ENCODE results near the gene SENP3. TPM values are rescaled to one million over a fixed set of nuclear protein-coding genes. Genes with fewer than 3 reads are reported as not detected.

Gene SENP3
- total RNA-seq, 2 experiments from 2014 or later, result 60.2 to 63.2 TPM

GRCh38 chr17:7573324-7574080 is 11.8 kb downstream of the SENP3 start:
- POLR2A ChIA-PET, result interaction anchor here (0.7 to 12.0 kb wide), 32 partner anchors 8 to 354 kb away, joined by 3 to 195 read pairs (median 4); partner anchors contain the start of genes ACAP1, ATP1B2, CD68 and CYB5D1

DNA sequence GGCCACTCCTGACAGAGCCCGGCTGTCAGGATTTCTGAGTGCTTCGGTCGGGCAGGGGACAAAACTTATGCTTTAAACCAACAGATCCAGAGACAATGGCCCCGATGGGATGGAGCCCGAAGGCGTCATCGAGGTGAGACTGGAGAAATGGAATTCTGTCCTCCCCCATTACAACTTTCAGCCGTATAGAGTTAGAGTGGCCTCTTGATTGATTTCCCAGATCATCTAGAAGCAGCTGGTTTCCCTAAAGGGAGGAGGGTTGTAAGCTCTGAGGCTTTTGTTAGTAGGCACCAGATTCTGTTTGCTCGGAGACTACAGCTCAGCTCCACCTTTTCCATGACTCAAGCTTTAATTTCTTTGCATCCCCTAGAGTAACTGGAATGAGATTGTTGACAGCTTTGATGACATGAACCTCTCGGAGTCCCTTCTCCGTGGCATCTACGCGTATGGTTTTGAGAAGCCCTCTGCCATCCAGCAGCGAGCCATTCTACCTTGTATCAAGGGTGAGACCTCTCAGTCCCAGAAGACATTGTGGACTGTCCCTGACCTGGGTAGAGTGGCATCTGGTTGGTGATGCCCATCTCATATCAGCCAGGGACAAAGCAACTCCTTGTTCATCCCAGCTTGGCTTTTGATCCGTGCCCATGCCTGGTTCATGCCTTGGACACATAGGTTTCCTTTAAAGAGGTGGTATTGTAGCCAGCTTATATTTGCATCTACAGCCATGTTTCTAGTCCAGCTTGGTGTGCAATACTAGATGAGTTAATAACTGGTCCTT is 12.6 kb downstream of the SENP3 start:
- H3K4me3 Mint-ChIP-seq, result peak overlapping the region; percentile 98
- no peaks in the 10 kb centered on the region for H3K9me3 Mint-ChIP-seq
- DNase-seq, result no peak
- H3K27me3 Mint-ChIP-seq, result peaks cover 1% of the 10 kb centered on the region
- H3K36me3 Mint-ChIP-seq (ENCODE audit: low read depth), result peaks cover 88% of the 10 kb centered on the region
- no peak for TF ChIP-seq CTCF (IDR thresholded peaks at IDR 0.05)
- ChIA-PET POLR2A (interaction anchor here (0.8 to 12.0 kb wide), 21 partner anchors 9 to 355 kb away, joined by 3 to 195 read pairs (median 4); partner anchors contain the start of genes ACAP1, ATP1B2, CD68 and DLG4), CTCF (interaction anchor here (1.0 to 2.9 kb wide), 2 partner anchors 14 to 15 kb away, joined by 3 to 11 read pairs; partner anchors contain the start of gene SENP3)
- H3K27ac Mint-ChIP-seq, result peak overlapping the region; percentile 100
- ATAC-seq, result no peak
- intact Hi-C loops (cut with micrococcal nuclease), result loop anchor here (10.0 kb wide), 1 partner anchor 280 kb away; the partner anchor contains the start of genes CYB5D1, NAA38 and TMEM88
- peaks cover 59% of the 10 kb centered on the region for H3K4me1 Mint-ChIP-seq (ENCODE audit: low read depth)

More at GRCh38 chr17:7573324-7574080, 11.8 kb downstream of the SENP3 start:
- H3K27me3 Mint-ChIP-seq, result peaks cover 1% of the 10 kb centered on the region
- H3K9me3 Mint-ChIP-seq, result no peaks in the 10 kb centered on the region
- CTCF ChIA-PET, result interaction anchor here (1.0 to 2.9 kb wide), 2 partner anchors 13 to 16 kb away, joined by 3 to 11 read pairs; partner anchors contain the start of gene SENP3
- peak overlapping the region; percentile 100 for H3K27ac Mint-ChIP-seq
- DNase-seq (peak; percentile 94), ATAC-seq (peak; percentile 43)
- intact Hi-C loops (cut with micrococcal nuclease), result loop anchor here (10.0 kb wide), 1 partner anchor 281 kb away; the partner anchor contains the start of genes CYB5D1, NAA38 and TMEM88
- H3K36me3 Mint-ChIP-seq (ENCODE audit: low read depth), result peaks cover 84% of the 10 kb centered on the region
- TF ChIP-seq CTCF (IDR thresholded peaks at IDR 0.05), result no peak
- peak overlapping the region; percentile 98 for H3K4me3 Mint-ChIP-seq
- peaks cover 53% of the 10 kb centered on the region for H3K4me1 Mint-ChIP-seq (ENCODE audit: low read depth)

GRCh38 chr17:7575481-7575883 is 13.8 kb downstream of the SENP3 start:
- Mint-ChIP-seq H3K4me3 (peak overlapping the region; percentile 98), H3K4me1 (ENCODE audit: low read depth) (peaks cover 67% of the 10 kb centered on the region), H3K36me3 (ENCODE audit: low read depth) (peaks cover 86% of the 10 kb centered on the region), H3K27ac (peak overlapping the region; percentile 100), H3K9me3 (no peaks in the 10 kb centered on the region), H3K27me3 (peaks cover 1% of the 10 kb centered on the region)
- ChIA-PET POLR2A (interaction anchor here (0.6 to 12.0 kb wide), 17 partner anchors 9 to 355 kb away, joined by 3 to 195 read pairs (median 4); partner anchors contain the start of genes ACADVL, CD68, GPS2 and MPDU1), CTCF (interaction anchor here (0.9 to 2.9 kb wide), 4 partner anchors 8 to 111 kb away, joined by 3 to 11 read pairs (median 5); partner anchors contain the start of genes MPDU1 and SENP3)
- DNase-seq (no peak), ATAC-seq (no peak)
- intact Hi-C loops (cut with micrococcal nuclease), result loop anchor here (10.0 kb wide), 1 partner anchor 279 kb away; the partner anchor contains the start of genes CYB5D1, NAA38 and TMEM88
- no peak for TF ChIP-seq CTCF (IDR thresholded peaks at IDR 0.05)

GRCh38 chr17:7575959-7576358 is 14.2 kb downstream of the SENP3 start:
- POLR2A ChIA-PET, result interaction anchor here (1.0 to 12.0 kb wide), 14 partner anchors 9 to 356 kb away, joined by 3 to 195 read pairs (median 6); partner anchors contain the start of genes ACADVL, CD68, GPS2 and MPDU1
- Mint-ChIP-seq H3K9me3 (no peaks in the 10 kb centered on the region), H3K36me3 (ENCODE audit: low read depth) (peaks cover 87% of the 10 kb centered on the region), H3K27ac (peak overlapping the region; percentile 100), H3K27me3 (peaks cover 1% of the 10 kb centered on the region), H3K4me3 (peak overlapping the region; percentile 98), H3K4me1 (ENCODE audit: low read depth) (peaks cover 72% of the 10 kb centered on the region)
- intact Hi-C loops (cut with micrococcal nuclease), result loop anchor here (10.0 kb wide), 1 partner anchor 279 kb away; the partner anchor contains the start of genes CYB5D1, NAA38 and TMEM88
- CTCF ChIA-PET, result interaction anchor here (0.9 to 2.9 kb wide), 5 partner anchors 8 to 110 kb away, joined by 3 to 11 read pairs (median 4); partner anchors contain the start of genes MPDU1, SENP3 and SOX15
- DNase-seq (no peak), ATAC-seq (no peak)
- TF ChIP-seq CTCF (IDR thresholded peaks at IDR 0.05), result no peak
